ENCODE results near the gene FAM78B. TPM values are rescaled to one million over a fixed set of nuclear protein-coding genes. Genes with fewer than 3 reads are reported as not detected.

Gene FAM78B
- total and polyA plus RNA-seq, 2 of the 8 experiments (the other 6 are each of a cell fraction or from before 2014, with no cell fraction given) = 2.3 to 3.6 TPM

DNA sequence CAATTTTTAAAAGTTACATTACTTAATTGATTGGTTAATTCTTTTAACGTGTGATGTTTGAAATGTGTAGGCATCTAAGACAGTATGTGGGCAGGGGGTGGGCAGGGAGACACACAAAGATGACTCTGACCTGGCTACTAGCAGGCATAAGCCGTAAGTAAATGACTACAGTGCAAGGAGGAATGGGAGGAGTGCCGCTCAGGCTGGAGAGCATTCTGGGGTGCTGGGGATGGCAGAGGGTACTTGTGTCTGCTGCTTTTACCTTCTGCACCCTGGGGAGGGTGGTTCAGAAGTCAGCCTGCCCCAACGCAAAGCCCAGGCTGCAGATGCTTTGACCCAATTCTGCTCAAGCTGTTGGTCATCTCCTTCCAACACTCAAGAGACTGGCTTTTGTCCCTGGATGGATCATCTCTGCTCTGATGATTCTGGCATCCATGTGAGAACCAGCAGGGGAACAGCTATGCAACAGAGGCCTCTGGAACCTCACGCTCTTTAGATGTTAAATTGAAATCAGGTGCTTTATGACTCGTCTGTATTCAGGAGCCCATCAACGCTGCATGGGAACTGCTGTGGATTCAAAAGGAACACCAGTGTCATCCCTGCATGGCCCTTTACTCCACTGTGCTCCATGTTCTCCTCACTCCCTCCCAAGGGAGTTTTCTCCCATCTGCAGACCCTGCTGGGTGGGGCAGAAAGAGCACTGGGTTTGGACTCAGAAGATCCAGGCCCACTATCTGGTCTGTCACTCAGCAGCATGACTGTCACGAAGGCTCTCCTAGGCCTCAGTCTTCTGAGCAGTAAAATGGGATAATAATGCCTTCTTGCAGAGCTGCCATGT, 78.8 kb downstream of the FAM78B start (continued):
- TF ChIP-seq, protein P1, sequence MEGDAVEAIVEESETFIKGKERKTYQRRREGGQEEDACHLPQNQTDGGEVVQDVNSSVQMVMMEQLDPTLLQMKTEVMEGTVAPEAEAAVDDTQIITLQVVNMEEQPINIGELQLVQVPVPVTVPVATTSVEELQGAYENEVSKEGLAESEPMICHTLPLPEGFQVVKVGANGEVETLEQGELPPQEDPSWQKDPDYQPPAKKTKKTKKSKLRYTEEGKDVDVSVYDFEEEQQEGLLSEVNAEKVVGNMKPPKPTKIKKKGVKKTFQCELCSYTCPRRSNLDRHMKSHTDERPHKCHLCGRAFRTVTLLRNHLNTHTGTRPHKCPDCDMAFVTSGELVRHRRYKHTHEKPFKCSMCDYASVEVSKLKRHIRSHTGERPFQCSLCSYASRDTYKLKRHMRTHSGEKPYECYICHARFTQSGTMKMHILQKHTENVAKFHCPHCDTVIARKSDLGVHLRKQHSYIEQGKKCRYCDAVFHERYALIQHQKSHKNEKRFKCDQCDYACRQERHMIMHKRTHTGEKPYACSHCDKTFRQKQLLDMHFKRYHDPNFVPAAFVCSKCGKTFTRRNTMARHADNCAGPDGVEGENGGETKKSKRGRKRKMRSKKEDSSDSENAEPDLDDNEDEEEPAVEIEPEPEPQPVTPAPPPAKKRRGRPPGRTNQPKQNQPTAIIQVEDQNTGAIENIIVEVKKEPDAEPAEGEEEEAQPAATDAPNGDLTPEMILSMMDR (IDR thresholded peaks at IDR 0.05; ENCODE audit: control extremely low read depth in 1 of 3, insufficient read depth in 1 of 3, low read depth in 1 of 3, low read length in 3 of 3) = no peak
